ENCODE data around the gene ATAD3B.

- TF ChIP-seq CTCF (IDR thresholded peaks at IDR 0.05 in 4 of 5, conservative IDR thresholded peaks at IDR 0.05 in 1 of 5) (no peak), POLR2A (IDR thresholded peaks at IDR 0.05) (no peak)
Measured at GRCh38 chr1:1542766-1543705, 71.5 kb downstream of the ATAD3B start.
